Neuronal stem cell (in vitro differentiated cells): ENCODE measurements around the gene F7.

Experiments
- DNase-seq: peaks from one replicate; pipeline ENCODE4 v3.0.0-alpha.2; 2013; ENCODE audit warnings: low spot score
- H2AFZ ChIP-seq: one replicate; pipeline ENCODE4 v1.6.1; 2013; ENCODE audit warnings: mild to moderate bottlenecking, low read length, inconsistent platforms
- H2AK5ac ChIP-seq: 2 replicates; pipeline ENCODE4 v1.6.1; 2013; ENCODE audit warnings: low read depth, mild to moderate bottlenecking, inconsistent platforms, low read length, moderate library complexity, mixed read lengths
- H2BK120ac ChIP-seq: 2 replicates; pipeline ENCODE4 v1.6.1; 2013; ENCODE audit warnings: low read depth, mild to moderate bottlenecking, inconsistent platforms, low read length, moderate library complexity, mixed read lengths
- H2BK12ac ChIP-seq: one replicate; pipeline ENCODE4 v1.6.1; 2013; ENCODE audit warnings: low read length, inconsistent platforms
- H2BK15ac ChIP-seq: 2 replicates; pipeline ENCODE4 v1.6.1; 2013; ENCODE audit warnings: mild to moderate bottlenecking, low read length, inconsistent platforms, mixed read lengths
- H2BK5ac ChIP-seq: one replicate; pipeline ENCODE4 v1.6.1; 2013; ENCODE audit warnings: inconsistent platforms, mild to moderate bottlenecking, low read length, moderate library complexity
- H3K14ac ChIP-seq: one replicate; pipeline ENCODE4 v1.6.1; 2013; ENCODE audit warnings: low read length, inconsistent platforms
- H3K18ac ChIP-seq: 2 replicates; pipeline ENCODE4 v1.6.1; 2013; ENCODE audit warnings: low read length, inconsistent platforms
- H3K23ac ChIP-seq: 2 replicates; pipeline ENCODE4 v1.6.1; 2013; ENCODE audit warnings: low read depth, mild to moderate bottlenecking, mixed read lengths, low read length, inconsistent platforms; ENCODE audit not compliant: poor library complexity
- H3K27ac ChIP-seq: replicated peaks from 3 replicates; pipeline ENCODE4 v1.5.1; 2013; ENCODE audit warnings: low read length, inconsistent platforms
- H3K27me3 ChIP-seq, 3 experiments: 2 replicates each; pipeline ENCODE4 v1.6.1; 2013; ENCODE audit warnings: low read length in 3 of 3, mild to moderate bottlenecking in 2 of 3, inconsistent platforms in 1 of 3, low read depth in 1 of 3, mixed read lengths in 1 of 3, moderate library complexity in 1 of 3; ENCODE audit not compliant: control insufficient read depth in 3 of 3, insufficient read depth in 3 of 3
- H3K36me3 ChIP-seq, 2 donors: replicated peaks in 1 of 2; 2 replicates each; pipeline ENCODE4 v1.6.1; 2013; ENCODE audit warnings: low read length in 2 of 2; ENCODE audit not compliant: control insufficient read depth in 2 of 2, insufficient read depth in 2 of 2
- H3K4ac ChIP-seq: 2 replicates; pipeline ENCODE4 v1.6.1; 2013; ENCODE audit warnings: inconsistent platforms, mild to moderate bottlenecking, low read length, moderate library complexity
- H3K4me1 ChIP-seq, 2 donors: 1 replicate in 1 of 2; 2 replicates in 1 of 2; pipeline ENCODE4 v1.6.1; 2013; ENCODE audit warnings: low read length in 2 of 2, low read depth in 1 of 2; ENCODE audit not compliant: control insufficient read depth in 2 of 2, insufficient read depth in 1 of 2
- H3K4me2 ChIP-seq: one replicate; pipeline ENCODE4 v1.6.1; 2013; ENCODE audit warnings: mild to moderate bottlenecking, low read length, inconsistent platforms; ENCODE audit not compliant: insufficient read depth, poor library complexity, severe bottlenecking
- H3K4me3 ChIP-seq, 2 donors: 2 replicates each; pipeline ENCODE4 v1.5.1; 2013; ENCODE audit warnings: low read length in 2 of 2, mild to moderate bottlenecking in 2 of 2, inconsistent platforms in 1 of 2, moderate library complexity in 1 of 2
- H3K79me1 ChIP-seq: one replicate; pipeline ENCODE4 v1.6.1; 2013; ENCODE audit warnings: low read depth, mild to moderate bottlenecking, inconsistent platforms, low read length, moderate library complexity
- H3K9ac ChIP-seq: one replicate; pipeline ENCODE4 v1.6.1; 2013; ENCODE audit warnings: mild to moderate bottlenecking, low read depth, low read length, inconsistent platforms; ENCODE audit not compliant: poor library complexity
- H3K9me3 ChIP-seq, 2 donors: replicated peaks in 1 of 2; 2 replicates each; pipeline versions ENCODE3 to v1.6.1; 2013; ENCODE audit warnings: low read length in 2 of 2, mild to moderate bottlenecking in 2 of 2, inconsistent platforms in 1 of 2, low read depth in 1 of 2, mixed read lengths in 1 of 2, moderate library complexity in 1 of 2; ENCODE audit not compliant: control insufficient read depth in 2 of 2, insufficient read depth in 1 of 2
- H4K8ac ChIP-seq: one replicate; pipeline ENCODE4 v1.6.1; 2013; ENCODE audit warnings: low read depth, mild to moderate bottlenecking, inconsistent platforms, low read length, moderate library complexity
- H4K91ac ChIP-seq: one replicate; pipeline ENCODE4 v1.6.1; 2013; ENCODE audit warnings: low read length, low read depth, mild to moderate bottlenecking, inconsistent platforms; ENCODE audit not compliant: poor library complexity
- WGBS, 2 donors: extraction: QIAGEN DNeasy Blood & Tissue Kit; methylation state at CpG; one replicate each; pipeline ENCODE4 v1.1.7; 2013; ENCODE audit warnings: missing lambda C conversion rate in 2 of 2, mixed read lengths in 1 of 2; ENCODE audit not compliant: insufficient read length in 2 of 2, insufficient replicate concordance in 1 of 2; ENCODE audit errors: extremely low coverage in 2 of 2; 5-methylcytosine and 5-hydroxymethylcytosine counted together

Gene F7

DNA sequence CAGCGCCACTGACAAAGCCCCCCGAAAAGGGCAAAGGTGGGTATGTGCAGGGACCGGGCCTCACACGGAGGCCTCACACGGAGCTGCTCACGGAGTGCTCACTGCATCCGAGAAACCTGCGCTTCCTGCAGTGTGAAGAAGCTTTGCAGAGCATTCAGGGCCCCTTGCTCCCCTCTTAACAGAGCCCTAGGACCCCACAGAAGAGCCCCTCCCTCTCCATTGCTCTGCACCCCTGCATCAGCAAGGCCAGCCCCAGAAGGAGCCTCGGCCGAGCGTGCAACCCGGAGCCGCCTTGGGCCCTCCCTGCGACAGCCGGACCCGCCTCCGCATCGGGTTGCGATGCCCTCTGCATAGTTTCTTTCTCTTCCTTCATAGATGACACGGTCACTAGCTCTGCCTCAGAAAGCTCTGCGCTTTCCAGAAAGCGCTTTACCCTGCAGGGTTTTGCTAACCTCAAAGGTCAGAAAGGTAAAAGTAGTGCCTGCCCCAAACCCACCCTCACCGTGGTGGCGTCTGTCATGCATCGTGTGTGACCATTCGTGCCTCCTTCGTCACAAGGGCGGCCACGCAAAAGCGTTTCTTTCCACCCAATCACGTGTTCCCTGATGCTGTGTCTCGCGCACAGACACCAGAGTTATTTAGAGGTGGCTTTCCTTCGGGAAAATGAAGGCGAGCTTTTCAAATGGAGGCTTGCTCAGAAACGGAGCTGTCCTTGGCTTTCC, 15.7 kb upstream of the F7 start:
- H3K9me3 ChIP-seq: no peaks in the 10 kb centered on the region
- no peak overlapping the region for H2BK5ac ChIP-seq
- H2BK15ac ChIP-seq: no peak overlapping the region
- no peak overlapping the region for H2AK5ac ChIP-seq
- H2BK120ac ChIP-seq: no peak overlapping the region
- no peak overlapping the region for H3K14ac ChIP-seq
- H3K4me1 ChIP-seq: peaks cover 0 to 6% of the 10 kb centered on the region in 2 donors
- no peak overlapping the region for H3K27ac ChIP-seq
- H3K23ac ChIP-seq: no peak overlapping the region
- H3K27me3 ChIP-seq: no peaks in the 10 kb centered on the region
- no peak overlapping the region for H3K4ac ChIP-seq
- H3K4me2 ChIP-seq: no peak overlapping the region
- no peaks in the 10 kb centered on the region for H3K79me1 ChIP-seq
- H3K18ac ChIP-seq: no peak overlapping the region
- no peak overlapping the region for H3K9ac ChIP-seq
- WGBS, 2 donors: no CpG with 5 or more reads among the region's 36 CpGs
- H2AFZ ChIP-seq: no peak overlapping the region
- no peak overlapping the region for H3K4me3 ChIP-seq
- DNase-seq: no peak
- no peak overlapping the region for H4K91ac ChIP-seq
- H3K36me3 ChIP-seq: peaks cover 26 to 28% of the 10 kb centered on the region in 2 donors
- no peak overlapping the region for H4K8ac ChIP-seq
- H2BK12ac ChIP-seq: no peak overlapping the region

DNA sequence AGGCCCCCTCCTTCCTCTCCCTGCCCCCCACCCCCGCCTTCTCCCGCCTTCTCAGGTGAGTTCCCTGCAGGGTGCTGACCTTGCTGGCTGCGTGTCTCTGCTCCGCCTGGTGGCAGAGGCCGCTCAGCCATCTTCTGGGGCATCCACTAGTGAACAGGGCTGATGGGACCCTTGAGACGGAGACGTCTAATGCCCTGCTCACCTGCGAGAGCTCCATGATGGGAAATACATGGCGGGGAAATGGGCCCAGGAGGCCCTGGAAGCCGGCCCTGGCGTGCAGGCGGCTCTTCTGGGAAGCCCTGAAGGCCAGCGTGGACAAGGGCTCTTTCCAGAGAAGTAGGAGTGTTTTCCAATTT, 15.2 kb upstream of the F7 start:
- Histone ChIP-seq H3K4ac (no peak overlapping the region), H2AFZ (no peak overlapping the region), H2AK5ac (no peak overlapping the region), H3K4me3 (no peak overlapping the region), H3K14ac (no peak overlapping the region), H3K18ac (no peak overlapping the region), H3K4me1 (peaks cover 0 to 6% of the 10 kb centered on the region in 2 donors), H3K9me3 (no peaks in the 10 kb centered on the region), H3K79me1 (no peaks in the 10 kb centered on the region), H4K8ac (no peak overlapping the region), H3K27ac (no peak overlapping the region), H2BK120ac (no peak overlapping the region), H3K9ac (no peak overlapping the region), H2BK15ac (no peak overlapping the region), H3K23ac (no peak overlapping the region), H2BK5ac (no peak overlapping the region), H2BK12ac (no peak overlapping the region), H3K27me3 (no peaks in the 10 kb centered on the region), H3K4me2 (no peak overlapping the region), H3K36me3 (peaks cover 21 to 28% of the 10 kb centered on the region in 2 donors), H4K91ac (no peak overlapping the region)
- no CpG with 5 or more reads among the region's 13 CpGs for WGBS, 2 donors
- DNase-seq: no peak

DNA sequence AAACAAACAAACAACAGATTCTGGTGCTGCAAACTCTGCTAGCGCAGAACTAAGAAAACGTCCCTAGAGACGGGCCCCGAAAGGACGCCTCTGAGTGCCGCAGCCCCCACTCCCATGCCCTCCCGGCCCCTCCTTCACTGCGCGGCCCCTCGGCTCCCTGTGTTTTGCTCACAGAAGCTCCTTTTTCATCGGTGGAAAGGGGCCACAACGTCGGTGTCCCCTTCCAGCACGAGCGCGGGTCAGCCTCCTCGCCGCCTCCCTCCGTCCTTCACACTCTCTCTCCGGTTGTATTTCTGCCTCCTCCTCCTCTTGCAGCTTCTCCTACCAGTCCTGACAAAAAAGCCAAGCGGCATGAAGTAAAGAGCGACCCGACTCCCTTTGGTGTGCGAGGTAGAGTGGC, 14.8 kb upstream of the F7 start:
- Histone ChIP-seq H3K18ac (no peak overlapping the region), H3K27ac (no peak overlapping the region), H3K23ac (no peak overlapping the region), H2AFZ (no peak overlapping the region), H3K36me3 (peaks cover 21 to 28% of the 10 kb centered on the region in 2 donors), H4K91ac (no peak overlapping the region), H2BK12ac (no peak overlapping the region), H4K8ac (no peak overlapping the region), H3K9me3 (no peaks in the 10 kb centered on the region), H3K4me2 (no peak overlapping the region), H2BK15ac (no peak overlapping the region), H3K4me1 (peaks cover 0 to 6% of the 10 kb centered on the region in 2 donors), H3K14ac (no peak overlapping the region), H3K9ac (no peak overlapping the region), H2AK5ac (no peak overlapping the region), H2BK5ac (peak overlapping the region; percentile 13), H3K79me1 (no peaks in the 10 kb centered on the region), H3K27me3 (no peaks in the 10 kb centered on the region), H2BK120ac (no peak overlapping the region), H3K4me3 (no peak overlapping the region), H3K4ac (no peak overlapping the region)
- WGBS, 2 donors: no CpG with 5 or more reads among the region's 24 CpGs
- DNase-seq: no peak

DNA sequence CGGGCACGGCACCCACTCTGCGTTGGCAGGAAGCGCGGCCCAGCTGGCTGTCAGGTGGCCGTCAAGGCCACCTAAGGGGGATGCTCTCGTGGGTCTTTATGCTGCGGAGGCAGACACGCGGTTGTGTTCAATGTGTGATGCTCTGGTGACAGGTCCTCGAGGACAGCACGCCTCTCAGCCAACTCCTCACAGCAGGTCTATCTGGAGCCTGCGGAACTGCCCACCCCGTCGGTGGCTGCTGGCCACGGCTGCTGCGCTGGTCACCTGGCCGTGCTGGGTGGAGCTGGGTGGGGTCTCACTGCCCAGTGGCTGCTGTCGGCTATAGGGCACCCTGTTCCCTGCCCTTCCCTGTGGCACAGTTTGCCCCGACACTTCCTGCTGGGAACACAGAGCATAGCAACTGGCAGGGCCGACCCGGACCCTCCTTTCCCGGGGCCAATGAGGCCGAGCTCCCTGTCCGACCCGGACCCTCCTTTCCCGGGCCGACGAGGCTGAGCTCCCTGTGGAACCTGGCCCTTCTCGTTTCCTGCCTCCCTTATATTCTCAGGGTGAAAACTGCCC, 14.3 kb upstream of the F7 start:
- peaks cover 21 to 28% of the 10 kb centered on the region in 2 donors for H3K36me3 ChIP-seq
- H2BK12ac ChIP-seq: no peak overlapping the region
- no peak overlapping the region for H4K8ac ChIP-seq
- no peak overlapping the region for H2BK15ac ChIP-seq
- H3K4ac ChIP-seq: no peak overlapping the region
- H3K4me3 ChIP-seq: no peak overlapping the region
- whole genome bisulfite sequencing, 2 donors: no CpG with 5 or more reads among the region's 30 CpGs
- no peak overlapping the region for H3K9ac ChIP-seq
- H4K91ac ChIP-seq: no peak overlapping the region
- H2AK5ac ChIP-seq: no peak overlapping the region
- no peak overlapping the region for H2AFZ ChIP-seq
- no peak overlapping the region for H2BK120ac ChIP-seq
- H3K18ac ChIP-seq: no peak overlapping the region
- H3K23ac ChIP-seq: no peak overlapping the region
- H3K79me1 ChIP-seq: no peaks in the 10 kb centered on the region
- no peaks in the 10 kb centered on the region for H3K27me3 ChIP-seq
- H3K4me2 ChIP-seq: no peak overlapping the region
- H3K27ac ChIP-seq: no peak overlapping the region
- no peaks in the 10 kb centered on the region for H3K9me3 ChIP-seq
- H2BK5ac ChIP-seq: peak overlapping the region; percentile 13
- no peak for DNase-seq
- peaks cover 0 to 6% of the 10 kb centered on the region in 2 donors for H3K4me1 ChIP-seq
- no peak overlapping the region for H3K14ac ChIP-seq
